Measurements from ENCODE around the gene LIMK2. TPM values are rescaled to one million over a fixed set of nuclear protein-coding genes. Genes with fewer than 3 reads are reported as not detected.

The LIMK2 gene
- total RNA-seq, 1 donor from 2014 or later, result 8.0 TPM

DNA sequence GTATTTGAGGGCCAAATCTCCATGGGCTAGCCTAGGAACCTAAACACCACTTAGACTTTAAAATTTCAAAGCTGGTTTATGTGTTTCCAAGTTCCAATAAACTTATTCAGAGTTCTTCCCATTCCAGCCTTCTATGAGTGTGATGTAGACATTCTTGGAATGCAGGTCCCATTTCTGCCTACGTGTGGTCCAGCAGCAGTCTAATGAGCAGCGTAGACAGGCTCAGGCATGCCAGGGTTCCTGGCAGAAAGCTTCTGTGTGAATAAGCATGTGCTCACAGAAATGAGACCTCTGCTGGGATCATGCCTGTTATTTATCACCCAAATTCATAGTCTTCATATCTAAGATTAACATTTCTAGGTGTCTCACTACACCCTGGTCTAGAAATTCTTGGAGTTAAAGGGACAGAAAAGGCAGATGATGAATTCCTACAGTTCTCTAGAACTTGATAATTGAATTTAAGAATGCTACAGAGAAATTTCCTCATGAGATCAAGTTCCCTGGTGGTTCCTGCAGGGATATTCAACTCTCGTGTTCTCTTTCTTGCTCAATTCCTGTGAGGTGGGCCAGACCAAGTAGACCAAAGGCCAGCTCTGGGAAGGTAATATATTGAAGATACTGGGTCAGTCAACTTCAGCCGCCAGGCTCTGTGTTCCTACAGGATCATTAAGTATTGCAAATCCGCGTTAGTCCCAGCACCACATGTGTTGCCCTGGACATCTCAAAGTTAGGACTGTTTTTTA, 34.5 kb upstream of the LIMK2 start:
- Histone ChIP-seq H3K27me3 (ENCODE audit: low read depth) (no peaks in the 10 kb centered on the region), H3K27ac (replicated peaks) (no peak overlapping the region), H3K36me3 (peaks cover 24% of the 10 kb centered on the region), H3K4me3 (no peak overlapping the region), H3K9me3 (replicated peaks) (no peaks in the 10 kb centered on the region), H3K4me1 (peaks cover 38% of the 10 kb centered on the region)
- no peak for DNase-seq
- TF ChIP-seq, protein P1, sequence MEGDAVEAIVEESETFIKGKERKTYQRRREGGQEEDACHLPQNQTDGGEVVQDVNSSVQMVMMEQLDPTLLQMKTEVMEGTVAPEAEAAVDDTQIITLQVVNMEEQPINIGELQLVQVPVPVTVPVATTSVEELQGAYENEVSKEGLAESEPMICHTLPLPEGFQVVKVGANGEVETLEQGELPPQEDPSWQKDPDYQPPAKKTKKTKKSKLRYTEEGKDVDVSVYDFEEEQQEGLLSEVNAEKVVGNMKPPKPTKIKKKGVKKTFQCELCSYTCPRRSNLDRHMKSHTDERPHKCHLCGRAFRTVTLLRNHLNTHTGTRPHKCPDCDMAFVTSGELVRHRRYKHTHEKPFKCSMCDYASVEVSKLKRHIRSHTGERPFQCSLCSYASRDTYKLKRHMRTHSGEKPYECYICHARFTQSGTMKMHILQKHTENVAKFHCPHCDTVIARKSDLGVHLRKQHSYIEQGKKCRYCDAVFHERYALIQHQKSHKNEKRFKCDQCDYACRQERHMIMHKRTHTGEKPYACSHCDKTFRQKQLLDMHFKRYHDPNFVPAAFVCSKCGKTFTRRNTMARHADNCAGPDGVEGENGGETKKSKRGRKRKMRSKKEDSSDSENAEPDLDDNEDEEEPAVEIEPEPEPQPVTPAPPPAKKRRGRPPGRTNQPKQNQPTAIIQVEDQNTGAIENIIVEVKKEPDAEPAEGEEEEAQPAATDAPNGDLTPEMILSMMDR (IDR thresholded peaks at IDR 0.05; ENCODE audit: borderline replicate concordance), result no peak
- intact Hi-C loops (cut with micrococcal nuclease), result no loop called here

DNA sequence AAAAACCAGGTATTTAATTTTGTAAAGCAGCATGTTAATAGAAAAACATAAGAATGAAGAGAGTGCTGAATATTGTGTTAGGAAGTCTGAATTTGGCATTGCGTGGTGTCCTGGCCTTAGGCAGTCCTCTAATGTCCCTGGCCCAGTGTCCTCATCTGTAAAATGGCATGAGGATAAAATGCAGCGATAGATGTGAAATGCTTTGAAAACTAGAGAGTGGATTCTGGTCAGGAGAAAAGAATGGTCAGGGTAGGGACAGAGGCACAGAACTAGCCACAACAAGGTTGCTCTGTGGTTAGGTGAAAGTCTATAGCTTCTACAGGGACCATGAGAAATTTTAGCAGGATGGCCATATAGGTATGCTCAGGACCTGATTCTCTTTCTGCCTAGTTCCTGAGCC, 33.2 kb upstream of the LIMK2 start:
- intact Hi-C loops (cut with micrococcal nuclease), result no loop called here
- H3K27ac ChIP-seq (replicated peaks), result no peak overlapping the region

DNA sequence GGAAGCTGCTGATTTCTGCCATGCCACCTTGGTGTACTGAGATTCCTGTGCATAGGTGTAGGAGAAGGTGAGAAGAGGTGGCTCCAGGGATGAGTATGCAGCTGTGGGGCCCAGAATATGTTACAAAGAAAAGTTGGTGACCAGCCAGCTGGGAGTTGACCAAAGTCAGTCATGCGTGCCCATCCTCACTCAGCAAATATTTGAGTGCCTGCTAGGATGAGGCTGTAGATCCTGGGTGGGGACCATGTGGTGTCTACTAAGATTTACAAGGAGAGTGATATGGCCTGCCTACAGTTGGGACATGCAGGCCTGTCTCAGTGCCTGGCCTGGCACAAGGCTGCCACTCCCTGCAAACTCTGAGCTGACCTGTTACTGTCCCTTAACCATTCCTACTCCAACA, 32.8 kb upstream of the LIMK2 start:
- H3K36me3 ChIP-seq, result peaks cover 28% of the 10 kb centered on the region
- H3K4me3 ChIP-seq, result no peak overlapping the region
- peaks cover 20% of the 10 kb centered on the region for H3K4me1 ChIP-seq
- intact Hi-C loops (cut with micrococcal nuclease), result no loop called here
- no peak overlapping the region for H3K27ac ChIP-seq (replicated peaks)
- TF ChIP-seq, protein P1 (IDR thresholded peaks at IDR 0.05; ENCODE audit: borderline replicate concordance), result no peak
- no peaks in the 10 kb centered on the region for H3K9me3 ChIP-seq (replicated peaks)
- no peaks in the 10 kb centered on the region for H3K27me3 ChIP-seq (ENCODE audit: low read depth)
- no peak for DNase-seq

More for the DNA sequence above, 33.2 kb upstream of the LIMK2 start:
- TF ChIP-seq, protein P1 (IDR thresholded peaks at IDR 0.05; ENCODE audit: borderline replicate concordance), result no peak
- peaks cover 28% of the 10 kb centered on the region for H3K36me3 ChIP-seq
- no peak overlapping the region for H3K4me3 ChIP-seq
- peaks cover 25% of the 10 kb centered on the region for H3K4me1 ChIP-seq
- no peaks in the 10 kb centered on the region for H3K27me3 ChIP-seq (ENCODE audit: low read depth)
- no peak for DNase-seq
- H3K9me3 ChIP-seq (replicated peaks), result no peaks in the 10 kb centered on the region

DNA sequence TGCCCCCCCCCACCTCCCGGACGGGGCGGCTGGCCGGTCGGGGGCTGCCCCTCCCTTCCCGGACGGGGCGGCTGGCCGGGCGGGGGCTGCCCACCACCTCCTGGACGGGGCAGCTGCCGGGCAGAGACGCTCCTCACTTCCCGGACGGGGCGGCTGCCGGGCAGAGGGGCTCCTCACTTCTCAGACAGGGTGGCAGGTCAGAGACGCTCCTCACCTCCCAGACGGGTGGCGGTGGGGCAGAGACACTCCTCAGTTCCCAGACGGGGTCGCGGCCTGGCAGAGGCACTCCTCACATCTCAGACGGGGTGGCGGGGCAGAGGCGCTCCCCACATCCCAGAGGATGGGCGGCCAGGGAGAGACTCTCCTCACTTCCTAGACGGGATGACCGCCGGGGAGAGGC, 28.1 kb upstream of the LIMK2 start:
- peaks cover 8% of the 10 kb centered on the region for H3K4me1 ChIP-seq

DNA sequence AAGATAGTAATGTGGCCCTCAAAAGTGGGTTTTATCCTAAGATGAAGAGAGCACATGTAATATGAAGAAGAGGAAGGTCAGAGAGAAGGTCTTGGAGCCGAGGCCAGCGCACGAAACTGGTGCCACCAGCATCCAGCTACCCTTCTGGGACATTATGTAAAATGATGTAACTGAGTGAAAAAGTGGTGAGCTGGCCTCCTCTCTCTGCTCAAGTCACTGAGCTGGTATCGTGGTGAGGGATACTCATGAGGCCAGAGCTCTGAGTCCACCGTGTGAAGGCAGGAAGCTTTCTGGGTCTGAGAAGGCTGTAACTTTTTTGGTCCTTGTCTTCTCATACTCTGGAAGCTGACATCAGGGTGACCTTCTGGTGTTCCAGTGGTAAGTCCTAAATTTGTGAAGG, 27.0 kb upstream of the LIMK2 start:
- Histone ChIP-seq H3K36me3 (peaks cover 26% of the 10 kb centered on the region), H3K9me3 (replicated peaks) (no peaks in the 10 kb centered on the region), H3K4me3 (no peak overlapping the region), H3K27me3 (ENCODE audit: low read depth) (no peaks in the 10 kb centered on the region), H3K4me1 (no peaks in the 10 kb centered on the region), H3K27ac (replicated peaks) (no peak overlapping the region)
- no peak for DNase-seq
- TF ChIP-seq, protein P1 (IDR thresholded peaks at IDR 0.05; ENCODE audit: borderline replicate concordance), result no peak
- intact Hi-C loops (cut with micrococcal nuclease), result no loop called here

More for the DNA sequence above, 28.1 kb upstream of the LIMK2 start:
- no peak overlapping the region for H3K27ac ChIP-seq (replicated peaks)
- TF ChIP-seq, protein P1 (IDR thresholded peaks at IDR 0.05; ENCODE audit: borderline replicate concordance), result no peak
- intact Hi-C loops (cut with micrococcal nuclease), result no loop called here
- no peak overlapping the region for H3K4me3 ChIP-seq
- no peaks in the 10 kb centered on the region for H3K27me3 ChIP-seq (ENCODE audit: low read depth)
- H3K36me3 ChIP-seq, result peaks cover 26% of the 10 kb centered on the region
- DNase-seq, result no peak
- H3K9me3 ChIP-seq (replicated peaks), result no peaks in the 10 kb centered on the region

All from left ventricle myocardium inferior (tissue), 1 donor.